Thoracic aorta (tissue), 2 donors: ENCODE results near the gene ENG. TPM values are rescaled to one million over a fixed set of nuclear protein-coding genes. Genes with fewer than 3 reads are reported as not detected.
A peak's percentile ranks its signal among the peaks of the same experiment; 100 is the strongest.

ENCODE experiments used
- ATAC-seq: fragments of 150-250 bp; one replicate; pipeline ENCODE4 v1.8.0; 2017; ENCODE audit warnings: low read depth; ENCODE audit not compliant: insufficient number of reproducible peaks, low FRiP score
- DNase-seq: peaks from one replicate; pipeline ENCODE4 v3.0.0-alpha.2; 2020; ENCODE audit warnings: low spot score
- H3K27ac ChIP-seq, 2 donors: fragments of 200-600 bp; sonication (generic); 1 replicate in 1 of 2; 2 replicates in 1 of 2; pipeline ENCODE4 v1.5.1; 2016; ENCODE audit warnings: mild to moderate bottlenecking in 2 of 2, moderate library complexity in 2 of 2
- H3K27me3 ChIP-seq: fragments of 200-600 bp; sonication (generic); replicated peaks from 2 replicates; pipeline ENCODE4 v1.6.0; 2016; ENCODE audit warnings: mild to moderate bottlenecking; ENCODE audit not compliant: insufficient read depth
- H3K36me3 ChIP-seq: fragments of 200-600 bp; sonication (generic); one replicate; pipeline ENCODE4 v1.5.1; 2016
- H3K4me1 ChIP-seq, 2 donors: fragments of 200-600 bp; sonication (generic); 1 replicate in 1 of 2; 2 replicates in 1 of 2; pipeline versions ENCODE4 v1.5.1 to v1.6.0; 2016; ENCODE audit warnings: low read depth in 2 of 2, mild to moderate bottlenecking in 1 of 2; ENCODE audit not compliant: control insufficient read depth in 1 of 2
- H3K4me3 ChIP-seq: fragments of 200-600 bp; sonication (generic); 2 replicates; pipeline ENCODE4 v1.5.1; 2016; ENCODE audit warnings: mild to moderate bottlenecking
- H3K9me3 ChIP-seq: fragments of 200-600 bp; sonication (generic); 2 replicates; pipeline ENCODE4 v1.5.1; 2016
- CTCF ChIP-seq: fragments of 200-600 bp; sonication (generic); IDR thresholded peaks from one replicate; pipeline ENCODE4 v1.5.1; 2019; ENCODE audit warnings: antibody characterized with exemption
- total RNA-seq, 2 donors: library from RNA; depleted of rRNA; stranded (reverse); fragments of >200 nt; gene quantifications; one replicate each; pipeline versions ENCODE4 v1.1.0 to v1.2.3, GENCODE V29; 2016

Gene ENG
- total RNA-seq, 2 donors from 2014 or later, result 239 to 268 TPM

GRCh38 chr9:127770905-127771569 is 83.4 kb downstream of the ENG start:
- H3K27me3 ChIP-seq, result no peaks in the 10 kb centered on the region
- peak overlapping the region; percentile 76 for H3K4me3 ChIP-seq
- no peaks in the 10 kb centered on the region for H3K9me3 ChIP-seq
- no peaks in the 10 kb centered on the region for H3K36me3 ChIP-seq
- H3K27ac ChIP-seq, result peak overlapping the region in 1 of 2 donors; percentile 44
- H3K4me1 ChIP-seq, result peaks cover 8% of the 10 kb centered on the region in 2 donors
- no peak for TF ChIP-seq CTCF
- DNase-seq (peak; percentile 96), ATAC-seq (peak; percentile 95)

GRCh38 chr9:127770583-127770904 is 83.9 kb downstream of the ENG start:
- TF ChIP-seq CTCF, result no peak
- Histone ChIP-seq H3K36me3 (no peaks in the 10 kb centered on the region), H3K27me3 (no peaks in the 10 kb centered on the region), H3K4me1 (peaks cover 8% of the 10 kb centered on the region in 2 donors), H3K4me3 (peak overlapping the region; percentile 76), H3K9me3 (no peaks in the 10 kb centered on the region), H3K27ac (peak overlapping the region in 1 of 2 donors; percentile 44)
- DNase-seq, result no peak
- ATAC-seq, result no peak

GRCh38 chr9:127769929-127770582 is 84.4 kb downstream of the ENG start:
- Histone ChIP-seq H3K27ac (peak overlapping the region in 1 of 2 donors; percentile 44), H3K9me3 (no peaks in the 10 kb centered on the region), H3K4me1 (peaks cover 8% of the 10 kb centered on the region in 2 donors), H3K36me3 (no peaks in the 10 kb centered on the region), H3K27me3 (no peaks in the 10 kb centered on the region), H3K4me3 (peak overlapping the region; percentile 76)
- no peak for TF ChIP-seq CTCF
- ATAC-seq, result no peak
- no peak for DNase-seq

- Histone ChIP-seq H3K4me1 (peaks cover 8% of the 10 kb centered on the region in 2 donors), H3K27me3 (no peaks in the 10 kb centered on the region), H3K9me3 (no peaks in the 10 kb centered on the region), H3K4me3 (no peak overlapping the region), H3K27ac (no peak overlapping the region), H3K36me3 (no peaks in the 10 kb centered on the region)
- no peak for ATAC-seq
- DNase-seq, result no peak
- TF ChIP-seq CTCF, result no peak
These were observed 85.4 kb downstream of the ENG start for GRCh38 chr9:127769101-127769500.

- no peak overlapping the region for H3K27ac ChIP-seq
- TF ChIP-seq CTCF, result no peak
- no peak for ATAC-seq
- H3K4me3 ChIP-seq, result no peak overlapping the region
- no peak for DNase-seq
- H3K27me3 ChIP-seq, result no peaks in the 10 kb centered on the region
- no peaks in the 10 kb centered on the region for H3K36me3 ChIP-seq
- H3K9me3 ChIP-seq, result no peaks in the 10 kb centered on the region
- H3K4me1 ChIP-seq, result peaks cover 8% of the 10 kb centered on the region in 2 donors
These were observed 85.8 kb downstream of the ENG start for GRCh38 chr9:127768698-127769097.
